GM21390 (cell line): ENCODE results near the gene ARHGEF10L.

Experiments
- ATAC-seq: cut with Tn5 transposase; IDR thresholded peaks from one replicate; pipeline ENCODE4 v1.9.1; 2021; ENCODE audit not compliant: unreplicated experiment

The ARHGEF10L gene

GRCh38 chr1:17520473-17521319, 18.8 kb upstream of the ARHGEF10L start:
- ATAC-seq, result no peak

GRCh38 chr1:17521946-17522612, 17.4 kb upstream of the ARHGEF10L start:
- no peak for ATAC-seq

GRCh38 chr1:17523321-17524041, 16.0 kb upstream of the ARHGEF10L start:
- no peak for ATAC-seq

- no peak for ATAC-seq
These were observed 14.9 kb upstream of the ARHGEF10L start for GRCh38 chr1:17524645-17525044.

GRCh38 chr1:17525996-17526686, 13.4 kb upstream of the ARHGEF10L start:
- no peak for ATAC-seq

- no peak for ATAC-seq
These were observed 12.2 kb upstream of the ARHGEF10L start for GRCh38 chr1:17527036-17527914.

- ATAC-seq, result no peak
These were observed 10.1 kb upstream of the ARHGEF10L start for GRCh38 chr1:17529381-17529780.

GRCh38 chr1:17531343-17531681, 8.2 kb upstream of the ARHGEF10L start:
- no peak for ATAC-seq

GRCh38 chr1:17531682-17532487, 7.6 kb upstream of the ARHGEF10L start:
- ATAC-seq, result no peak

- ATAC-seq, result no peak
These were observed 6.3 kb upstream of the ARHGEF10L start for GRCh38 chr1:17533201-17533600.

GRCh38 chr1:17535300-17535936, 4.1 kb upstream of the ARHGEF10L start:
- no peak for ATAC-seq

GRCh38 chr1:17538010-17538409, 1.5 kb upstream of the ARHGEF10L start:
- no peak for ATAC-seq

GRCh38 chr1:17538428-17539117, 925 bp upstream of the ARHGEF10L start:
- no peak for ATAC-seq

GRCh38 chr1:17539118-17539476, 401 bp upstream of the ARHGEF10L start:
- ATAC-seq, result no peak

- no peak for ATAC-seq
These were observed 930 bp downstream of the ARHGEF10L start for GRCh38 chr1:17540255-17541001.

- no peak for ATAC-seq
These were observed 3.1 kb downstream of the ARHGEF10L start for GRCh38 chr1:17542645-17543044.

- no peak for ATAC-seq
These were observed 5.4 kb downstream of the ARHGEF10L start for GRCh38 chr1:17544776-17545350.
